Astrocyte (in vitro differentiated cells and primary cell): ENCODE data around the gene RNF41. TPM values are rescaled to one million over a fixed set of nuclear protein-coding genes. Genes with fewer than 3 reads are reported as not detected.

Experiments
- DNase-seq: peaks from one replicate; pipeline ENCODE4 v3.0.0-alpha.2; 2010; ENCODE audit warnings: low read depth
- FAIRE-seq: peaks from 2 replicates; lab custom pipeline; 2011; peaks lifted over from hg19 to GRCh38; lab: Jason Lieb, UNC
- H2AFZ ChIP-seq: 2 replicates; pipeline ENCODE4 v1.6.0; 2012; ENCODE audit warnings: low read depth, low read length, inconsistent platforms
- H3K27ac ChIP-seq: 2 replicates; pipeline ENCODE4 v1.5.1; 2011; ENCODE audit warnings: low read depth, low read length, inconsistent platforms
- H3K27me3 ChIP-seq: 2 replicates; pipeline ENCODE4 v1.6.0; 2011; ENCODE audit warnings: low read length, inconsistent platforms; ENCODE audit not compliant: insufficient read depth
- H3K36me3 ChIP-seq: 2 replicates; pipeline ENCODE4 v1.5.1; 2011; ENCODE audit warnings: low read length, inconsistent platforms; ENCODE audit not compliant: insufficient read depth
- H3K4me1 ChIP-seq: 2 replicates; pipeline ENCODE4 v1.5.1; 2011; ENCODE audit warnings: low read length, inconsistent platforms; ENCODE audit not compliant: insufficient read depth
- H3K4me2 ChIP-seq: 2 replicates; pipeline ENCODE4 v1.6.0; 2012; ENCODE audit warnings: low read length, inconsistent platforms
- H3K4me3 ChIP-seq: 2 replicates; pipeline ENCODE4 v1.5.1; 2011; ENCODE audit warnings: low read depth, mild to moderate bottlenecking, low read length, inconsistent platforms; ENCODE audit not compliant: insufficient read depth
- H3K79me2 ChIP-seq: 2 replicates; pipeline ENCODE4 v1.6.0; 2012; ENCODE audit warnings: mild to moderate bottlenecking, low read length, inconsistent platforms; ENCODE audit not compliant: insufficient read depth
- H3K9ac ChIP-seq: 2 replicates; pipeline ENCODE4 v1.6.0; 2012; ENCODE audit warnings: mild to moderate bottlenecking, low read length, inconsistent platforms
- H3K9me3 ChIP-seq: 2 replicates; pipeline ENCODE4 v1.5.1; 2012; ENCODE audit warnings: low read depth, mild to moderate bottlenecking, low read length, inconsistent platforms; ENCODE audit not compliant: insufficient read depth
- H4K20me1 ChIP-seq: 2 replicates; pipeline ENCODE4 v1.6.0; 2012; ENCODE audit warnings: low read length, inconsistent platforms; ENCODE audit not compliant: insufficient read depth
- H3K27ac Mint-ChIP-seq: one replicate; pipeline ENCODE4 v1.8.0; 2021; ENCODE audit warnings: mild to moderate bottlenecking, mixed read lengths; ENCODE audit not compliant: unreplicated experiment
- H3K27me3 Mint-ChIP-seq: one replicate; pipeline ENCODE4 v1.8.0; 2021; ENCODE audit warnings: low read depth, mixed read lengths; ENCODE audit not compliant: unreplicated experiment
- H3K36me3 Mint-ChIP-seq: one replicate; pipeline ENCODE4 v1.8.0; 2021; ENCODE audit warnings: low read depth, mixed read lengths; ENCODE audit not compliant: unreplicated experiment
- H3K4me1 Mint-ChIP-seq: one replicate; pipeline ENCODE4 v1.8.0; 2021; ENCODE audit warnings: low read depth, mixed read lengths; ENCODE audit not compliant: unreplicated experiment
- H3K4me3 Mint-ChIP-seq: one replicate; pipeline ENCODE4 v1.8.0; 2021; ENCODE audit warnings: mild to moderate bottlenecking, moderate library complexity, mixed read lengths; ENCODE audit not compliant: unreplicated experiment
- H3K9me3 Mint-ChIP-seq: one replicate; pipeline ENCODE4 v1.8.0; 2021; ENCODE audit warnings: mild to moderate bottlenecking, mixed read lengths; ENCODE audit not compliant: unreplicated experiment
- CTCF ChIP-seq: IDR thresholded peaks from 2 replicates; pipeline ENCODE4 v1.5.1; 2011; ENCODE audit warnings: low read depth, mild to moderate bottlenecking, inconsistent platforms, low read length, moderate library complexity; ENCODE audit not compliant: insufficient read depth
- EZH2 ChIP-seq: IDR thresholded peaks from 2 replicates; pipeline ENCODE4 v1.6.1; 2012; ENCODE audit warnings: mild to moderate bottlenecking, low read length, inconsistent platforms; ENCODE audit not compliant: insufficient read depth
- total RNA-seq: library from RNA; stranded (reverse); gene quantifications from 2 replicates; pipeline ENCODE4 v1.2.1, GENCODE V29; 2021

The RNF41 gene
- total RNA-seq, 1 donor from 2014 or later: 85.8 TPM

DNA sequence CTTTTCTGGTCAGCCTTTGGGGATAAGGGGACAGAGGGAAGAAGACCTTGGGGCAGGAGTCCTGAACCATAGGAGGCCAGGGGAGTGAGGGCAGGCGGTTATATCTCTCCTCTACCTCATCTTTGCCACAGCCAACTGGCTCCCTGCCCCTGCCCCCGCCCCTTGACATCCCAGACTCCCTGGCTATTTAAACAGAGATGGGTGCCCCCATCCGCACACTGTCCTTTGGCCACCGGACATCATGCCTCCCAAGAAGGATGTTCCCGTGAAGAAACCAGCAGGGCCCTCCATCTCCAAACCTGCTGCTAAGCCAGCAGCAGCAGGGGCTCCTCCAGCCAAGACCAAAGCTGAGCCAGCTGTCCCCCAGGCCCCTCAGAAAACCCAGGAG is 68.0 kb downstream of the RNF41 start:
- no peaks in the 10 kb centered on the region for H3K27me3 ChIP-seq
- H3K4me1 Mint-ChIP-seq: peaks cover 10% of the 10 kb centered on the region
- H3K4me3 Mint-ChIP-seq: peak overlapping the region; percentile 90
- H4K20me1 ChIP-seq: peaks cover 5% of the 10 kb centered on the region
- peaks cover 17% of the 10 kb centered on the region for H3K36me3 Mint-ChIP-seq
- no peaks in the 10 kb centered on the region for H3K9me3 ChIP-seq
- peak overlapping the region; percentile 95 for H3K9ac ChIP-seq
- peaks cover 27% of the 10 kb centered on the region for H3K79me2 ChIP-seq
- H3K36me3 ChIP-seq: peaks cover 3% of the 10 kb centered on the region
- no peak overlapping the region for H2AFZ ChIP-seq
- no peaks in the 10 kb centered on the region for H3K27me3 Mint-ChIP-seq
- TF ChIP-seq EZH2 (no peak), CTCF (no peak)
- no peak overlapping the region for H3K27ac ChIP-seq
- FAIRE-seq (no peak), DNase-seq (no peak)
- H3K4me2 ChIP-seq: peak overlapping the region; percentile 96
- no peak overlapping the region for H3K4me3 ChIP-seq
- peaks cover 34% of the 10 kb centered on the region for H3K4me1 ChIP-seq
- no peaks in the 10 kb centered on the region for H3K9me3 Mint-ChIP-seq
- no peak overlapping the region for H3K27ac Mint-ChIP-seq

DNA sequence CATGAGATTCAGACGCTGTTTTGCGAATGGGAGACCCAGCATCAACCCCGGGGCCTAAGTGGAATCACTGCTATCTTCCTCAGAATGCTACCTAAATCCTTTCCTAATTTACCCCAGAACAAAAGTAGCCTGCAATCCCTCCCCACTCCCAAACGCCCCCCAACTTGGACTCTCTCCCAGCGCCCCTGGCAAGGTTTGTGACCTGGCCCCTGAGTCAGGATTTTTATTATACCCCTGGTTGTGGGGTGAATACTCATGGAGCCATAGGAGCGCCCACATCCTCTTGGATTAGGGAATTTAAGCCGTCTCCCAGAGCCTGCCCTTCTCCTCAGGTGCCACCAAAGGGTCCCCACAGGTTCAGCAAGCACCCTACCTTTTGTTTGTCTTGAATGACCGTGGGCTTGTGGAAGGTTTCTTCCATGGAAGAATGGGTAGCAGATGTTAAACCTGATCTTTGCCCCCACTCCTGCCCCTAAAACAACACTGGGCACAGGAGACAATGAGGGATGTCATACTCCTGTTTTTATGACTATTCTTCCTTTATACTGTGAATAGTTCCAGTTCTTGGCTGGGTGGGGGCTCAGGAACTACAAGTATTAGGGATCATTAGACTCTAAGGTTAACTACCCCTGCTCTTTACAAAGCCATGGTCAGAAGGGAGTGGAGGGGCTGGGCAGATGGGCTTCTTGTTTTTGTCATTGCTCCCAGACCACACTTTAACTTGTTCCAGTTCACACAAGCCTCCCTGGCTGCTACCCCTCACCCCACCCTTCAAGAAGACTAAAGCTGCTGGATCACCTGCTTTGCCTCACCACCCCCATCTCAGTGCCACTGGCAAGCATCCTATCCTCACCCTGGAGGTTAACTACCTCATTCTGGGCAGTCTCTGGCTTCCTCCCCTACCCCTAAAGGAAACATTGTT is 68.7 kb downstream of the RNF41 start:
- Mint-ChIP-seq H3K9me3 (no peaks in the 10 kb centered on the region), H3K36me3 (peaks cover 14% of the 10 kb centered on the region), H3K4me1 (peaks cover 10% of the 10 kb centered on the region), H3K27ac (peak overlapping the region; percentile 92), H3K27me3 (no peaks in the 10 kb centered on the region), H3K4me3 (peak overlapping the region; percentile 90)
- peaks cover 3% of the 10 kb centered on the region for H3K36me3 ChIP-seq
- H3K4me2 ChIP-seq: peak overlapping the region; percentile 96
- H4K20me1 ChIP-seq: no peaks in the 10 kb centered on the region
- FAIRE-seq (no peak), DNase-seq (no peak)
- peak overlapping the region; percentile 50 for H3K27ac ChIP-seq
- H3K9me3 ChIP-seq: no peaks in the 10 kb centered on the region
- H3K4me3 ChIP-seq: peak overlapping the region; percentile 87
- H2AFZ ChIP-seq: peak overlapping the region; percentile 82
- peaks cover 34% of the 10 kb centered on the region for H3K4me1 ChIP-seq
- H3K9ac ChIP-seq: peak overlapping the region; percentile 95
- no peaks in the 10 kb centered on the region for H3K27me3 ChIP-seq
- peaks cover 20% of the 10 kb centered on the region for H3K79me2 ChIP-seq
- no peak for TF ChIP-seq CTCF

Other genes with a start within 250 kb of the RNF41 start
- 110 and 127 TPM in 2 replicates for gene RAB5B, start 247.8 kb downstream of the RNF41 start, total RNA-seq
- gene SUOX, start 224.6 kb downstream of the RNF41 start, total RNA-seq: 13.6 and 14.3 TPM in 2 replicates
- 5.6 and 6.9 TPM in 2 replicates for gene IKZF4, start 200.9 kb downstream of the RNF41 start, total RNA-seq
- gene RPS26, start 180.0 kb downstream of the RNF41 start, total RNA-seq: 39.4 and 45.9 TPM in 2 replicates
- 2.6 and 3.8 TPM in 2 replicates for gene ERBB3, start 141.8 kb downstream of the RNF41 start, total RNA-seq
- 124 and 130 TPM in 2 replicates for gene PA2G4, start 117.4 kb downstream of the RNF41 start, total RNA-seq
- gene RPL41, start 105.3 kb downstream of the RNF41 start, total RNA-seq: 3,078 and 3,088 TPM in 2 replicates
- gene ZC3H10, start 103.7 kb downstream of the RNF41 start, total RNA-seq: 4.1 and 4.2 TPM in 2 replicates
- gene ESYT1, start 93.7 kb downstream of the RNF41 start, total RNA-seq: 138 and 142 TPM in 2 replicates
- 110 and 118 TPM in 2 replicates for gene MYL6B, start 69.3 kb downstream of the RNF41 start, total RNA-seq
- gene MYL6, start 63.6 kb downstream of the RNF41 start, total RNA-seq: 2,485 and 2,685 TPM in 2 replicates
- 57.5 and 57.6 TPM in 2 replicates for gene SMARCC2, start 32.4 kb downstream of the RNF41 start, total RNA-seq
- gene NABP2, start 2.4 kb upstream of the RNF41 start, total RNA-seq: 29.1 and 29.9 TPM in 2 replicates
- 0.39 TPM in 1 of 2 replicates, not detected in the other for gene SLC39A5, start 8.1 kb upstream of the RNF41 start, total RNA-seq
- 98.4 and 105 TPM in 2 replicates for gene ANKRD52, start 36.5 kb upstream of the RNF41 start, total RNA-seq
- gene COQ10A, start 45.0 kb upstream of the RNF41 start, total RNA-seq: 6.7 and 9.3 TPM in 2 replicates
- gene CS, start 78.4 kb upstream of the RNF41 start, total RNA-seq: 171 and 212 TPM in 2 replicates
- 187 and 202 TPM in 2 replicates for gene CNPY2, start 94.1 kb upstream of the RNF41 start, total RNA-seq
- 10.1 and 15.4 TPM in 2 replicates for gene PAN2, start 112.1 kb upstream of the RNF41 start, total RNA-seq
- 0.32 TPM in 1 of 2 replicates, not detected in the other for gene IL23A, start 117.0 kb upstream of the RNF41 start, total RNA-seq
- gene STAT2, start 138.2 kb upstream of the RNF41 start, total RNA-seq: 257 and 291 TPM in 2 replicates
- gene APOF, start 140.9 kb upstream of the RNF41 start, total RNA-seq: not detected in 2 replicates
- 7.3 and 8.5 TPM in 2 replicates for gene TIMELESS, start 227.5 kb upstream of the RNF41 start, total RNA-seq
- not detected in 2 replicates for gene MIP, start 232.7 kb upstream of the RNF41 start, total RNA-seq
- gene SPRYD4, start 246.7 kb upstream of the RNF41 start, total RNA-seq: 1.6 and 2.0 TPM in 2 replicates